Measurements from ENCODE around the gene CDK5.

DNA sequence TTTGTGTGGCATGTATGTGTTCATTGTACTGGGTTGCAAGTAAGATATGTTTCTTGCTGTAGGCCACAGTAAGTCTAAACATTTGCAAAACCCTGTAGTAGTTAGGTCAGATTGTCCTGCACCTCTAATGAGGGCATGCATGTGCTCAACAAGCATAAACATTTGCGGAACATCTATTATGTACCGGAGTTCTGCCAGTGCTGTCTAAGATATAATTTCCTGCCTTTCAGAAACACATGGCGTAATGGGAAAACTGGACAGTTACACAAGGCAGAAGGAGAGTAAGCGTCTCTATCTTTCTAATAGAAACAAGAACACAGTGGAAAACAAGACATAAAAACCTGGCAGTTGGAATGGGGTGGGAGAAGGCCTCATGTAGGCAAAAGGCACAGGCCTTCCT, 26.7 kb downstream of the CDK5 start:
- TF ChIP-seq ZNF207 (IDR thresholded peaks at IDR 0.05; ENCODE audit: borderline replicate concordance): no peak
- no peak for TF ChIP-seq RAD21 (IDR thresholded peaks at IDR 0.05; ENCODE audit: insufficient read depth, low read depth, low read length)
- no peak for TF ChIP-seq EED (IDR thresholded peaks at IDR 0.05; ENCODE audit: low read depth)
- TF ChIP-seq POLR2AphosphoS2 (IDR thresholded peaks at IDR 0.05; ENCODE audit: low read depth, low read length): no peak
- TF ChIP-seq SIN3A (IDR thresholded peaks at IDR 0.05; ENCODE audit: low read depth, low read length): no peak
